SW480 (cell line): ENCODE results near the gene FAM163B.

Source experiments
- DNase-seq: peaks from one replicate; pipeline ENCODE4 v3.0.0-alpha.2; 2016; ENCODE audit warnings: low spot score

FAM163B gene

DNA sequence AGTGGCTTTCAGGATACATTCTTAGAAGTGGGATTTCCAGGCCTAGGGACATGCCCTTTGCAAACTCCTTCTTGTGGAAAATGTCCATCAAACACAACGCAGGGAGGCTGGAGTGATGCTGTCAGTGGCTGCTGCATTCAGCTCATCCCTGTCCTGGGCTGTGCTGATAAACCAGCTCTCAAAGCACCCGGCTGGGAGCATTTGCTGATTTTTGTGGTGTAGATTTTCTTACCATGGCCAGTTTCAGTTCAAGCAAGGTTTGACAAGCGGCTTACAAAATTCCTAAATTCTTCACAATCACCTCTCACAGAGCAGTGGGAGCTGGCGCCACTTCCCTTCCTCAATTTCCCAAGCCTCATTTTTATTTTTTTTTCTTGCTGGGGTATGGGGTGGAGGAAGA lies 28.2 kb downstream of the FAM163B start:
- no peak for DNase-seq

DNA sequence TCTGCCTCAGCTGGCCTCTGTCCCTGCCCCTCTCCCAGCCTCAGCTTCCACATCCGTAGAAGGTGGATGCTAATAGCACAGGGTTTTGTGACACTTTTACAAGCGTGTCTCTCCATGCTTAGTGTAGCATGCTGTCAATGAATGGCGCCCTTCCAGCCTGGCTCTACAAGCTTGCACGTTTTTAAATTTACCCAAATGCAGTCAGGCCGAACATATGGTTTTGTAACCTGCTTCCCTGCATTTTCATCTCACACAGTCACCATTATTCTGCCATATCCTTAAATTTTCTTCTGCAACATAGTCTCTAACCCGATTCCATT lies 28.8 kb downstream of the FAM163B start:
- no peak for DNase-seq

DNA sequence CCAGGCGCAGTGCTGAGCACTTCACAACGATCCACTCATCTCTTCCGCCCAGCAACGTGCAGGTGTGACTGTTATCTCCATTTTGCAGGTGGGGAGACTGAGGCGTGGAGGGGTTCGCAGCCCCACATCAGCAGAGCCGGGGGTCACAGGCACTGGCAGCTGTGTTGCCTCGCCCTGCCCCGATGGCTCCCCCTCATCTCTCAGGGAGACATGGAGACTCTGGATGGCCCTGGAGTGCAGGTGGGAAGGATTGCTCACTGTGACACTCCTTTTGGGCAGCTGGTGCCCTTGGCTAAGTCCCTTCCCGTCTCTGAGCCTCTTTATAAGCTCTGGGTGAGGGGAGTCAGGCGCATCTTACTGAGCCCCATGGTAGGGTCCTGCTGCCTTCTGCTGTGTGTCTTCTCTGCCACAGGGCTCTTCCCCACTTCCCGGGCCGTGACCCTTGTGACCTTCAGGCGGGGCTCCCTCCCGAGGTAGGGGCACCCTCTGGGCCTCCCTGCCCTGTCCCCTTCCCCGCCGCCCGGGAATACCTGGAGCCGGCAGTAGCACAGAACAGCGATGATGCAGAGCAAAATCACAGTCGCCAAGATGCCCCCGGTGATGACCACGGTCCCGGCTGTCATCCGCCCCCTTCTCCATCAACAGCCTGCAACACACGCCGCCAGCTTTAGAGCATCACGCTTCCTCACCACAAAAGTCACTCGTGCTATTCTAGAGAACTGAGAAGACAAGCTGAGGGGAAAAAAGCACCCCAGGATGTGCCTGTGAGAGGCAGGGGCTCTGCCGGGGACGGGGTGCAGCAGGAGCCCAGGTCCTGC lies 29.4 kb downstream of the FAM163B start:
- no peak for DNase-seq

DNA sequence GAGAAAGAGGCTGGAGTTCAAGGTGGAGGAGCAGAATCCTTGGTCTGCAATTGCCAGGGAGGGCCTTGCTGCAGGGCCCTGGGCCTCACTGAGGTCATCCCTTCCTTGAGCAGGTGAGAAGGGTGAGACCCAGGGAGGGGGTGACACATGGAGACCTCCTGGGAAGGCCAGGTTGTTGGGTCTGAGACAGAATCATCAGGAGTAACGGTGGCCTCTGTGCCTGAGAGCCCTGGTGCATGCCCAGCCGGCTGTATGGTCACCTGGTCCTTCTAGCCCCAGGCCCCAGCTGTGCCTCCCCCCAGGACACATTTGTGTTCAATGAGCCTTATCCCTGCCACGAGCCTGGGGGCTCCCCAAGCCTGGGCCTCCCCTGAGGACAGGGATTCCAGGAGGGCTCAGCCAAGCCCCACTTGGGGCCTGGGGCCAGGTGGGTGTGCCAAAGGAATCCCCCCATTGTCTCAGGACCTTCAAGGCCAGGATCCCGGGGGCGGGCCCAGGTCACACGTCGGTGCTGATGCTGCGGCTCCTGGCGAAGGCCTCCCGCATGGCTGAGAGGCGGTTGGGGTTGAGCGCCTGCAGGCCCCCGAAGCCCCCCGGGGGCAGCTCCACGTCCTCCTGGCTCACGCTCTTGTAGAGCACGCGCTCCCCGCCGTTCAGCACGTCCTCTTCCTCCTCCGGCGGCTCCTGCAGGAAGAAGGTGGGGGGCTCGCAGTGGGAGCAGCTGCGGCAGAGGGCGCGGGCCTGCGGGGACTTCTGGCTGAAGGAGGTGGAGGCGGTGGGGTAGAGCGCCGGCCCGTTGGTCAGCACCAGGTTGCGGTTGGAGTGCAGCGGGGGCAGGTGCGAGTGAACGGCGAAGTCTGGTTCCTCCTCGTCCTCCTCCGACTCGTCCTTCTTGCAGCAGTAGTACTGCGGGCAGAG lies 30.4 kb downstream of the FAM163B start:
- DNase-seq: no peak

DNA sequence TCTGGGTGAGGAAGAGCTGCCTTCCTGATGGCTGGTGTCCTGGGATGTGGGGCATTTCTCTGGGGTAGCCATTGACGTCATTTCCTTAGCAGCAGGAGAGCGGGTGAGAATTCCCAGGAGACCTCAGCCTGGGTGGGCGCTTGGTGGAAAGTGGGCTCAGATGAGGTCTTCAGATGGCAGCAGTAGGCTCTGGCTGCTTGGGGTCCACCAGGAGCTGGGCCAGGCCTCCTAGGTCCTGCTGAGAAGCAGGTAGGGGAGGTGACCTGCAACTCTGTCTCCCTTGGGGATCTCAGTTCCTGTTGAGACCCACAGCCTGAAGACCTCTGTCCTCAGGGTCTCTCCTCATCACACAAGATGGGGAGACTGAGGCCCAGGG lies 31.5 kb downstream of the FAM163B start:
- no peak for DNase-seq

DNA sequence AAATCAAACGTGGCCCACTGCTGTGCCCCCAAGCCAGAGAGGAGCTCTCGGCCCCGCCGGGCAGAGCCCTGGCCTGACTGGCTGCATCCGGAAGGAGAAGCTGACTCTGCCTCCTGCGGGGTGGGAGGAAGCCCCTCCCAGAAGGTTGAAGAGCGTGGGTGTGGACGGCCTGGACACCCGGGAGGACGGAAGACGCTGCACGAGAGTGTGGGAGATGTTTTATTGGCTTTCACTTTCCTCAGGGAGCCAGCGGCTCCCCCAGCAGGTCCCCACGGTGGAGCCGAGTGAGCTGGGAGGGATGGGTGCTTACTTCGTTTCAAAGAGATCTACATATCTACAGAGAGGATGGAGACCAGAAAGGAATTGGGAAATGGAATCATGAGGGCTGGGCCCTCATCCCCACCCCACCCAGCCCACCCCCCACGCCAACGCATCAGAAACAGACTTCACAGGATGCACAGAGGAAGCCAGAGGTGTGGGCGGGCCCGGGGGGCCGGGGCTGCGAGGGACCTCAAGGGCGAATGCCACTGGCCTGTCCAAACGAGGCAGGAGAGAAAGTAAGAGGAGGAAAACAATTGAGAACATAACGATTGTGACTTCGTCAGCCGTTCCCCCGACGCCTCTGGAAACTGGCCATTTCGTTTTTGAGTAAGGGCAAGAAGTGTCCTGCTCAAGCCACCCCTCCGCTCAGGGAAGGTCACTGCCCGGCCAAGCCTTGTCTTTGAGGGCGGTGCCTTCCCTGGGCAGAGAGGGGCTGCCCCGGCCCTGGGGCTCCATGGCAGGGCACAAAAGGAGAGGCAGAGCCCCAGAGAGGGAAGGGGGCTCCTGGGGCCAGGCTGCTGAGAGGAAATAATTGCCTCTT lies 32.1 kb downstream of the FAM163B start:
- DNase-seq: no peak

DNA sequence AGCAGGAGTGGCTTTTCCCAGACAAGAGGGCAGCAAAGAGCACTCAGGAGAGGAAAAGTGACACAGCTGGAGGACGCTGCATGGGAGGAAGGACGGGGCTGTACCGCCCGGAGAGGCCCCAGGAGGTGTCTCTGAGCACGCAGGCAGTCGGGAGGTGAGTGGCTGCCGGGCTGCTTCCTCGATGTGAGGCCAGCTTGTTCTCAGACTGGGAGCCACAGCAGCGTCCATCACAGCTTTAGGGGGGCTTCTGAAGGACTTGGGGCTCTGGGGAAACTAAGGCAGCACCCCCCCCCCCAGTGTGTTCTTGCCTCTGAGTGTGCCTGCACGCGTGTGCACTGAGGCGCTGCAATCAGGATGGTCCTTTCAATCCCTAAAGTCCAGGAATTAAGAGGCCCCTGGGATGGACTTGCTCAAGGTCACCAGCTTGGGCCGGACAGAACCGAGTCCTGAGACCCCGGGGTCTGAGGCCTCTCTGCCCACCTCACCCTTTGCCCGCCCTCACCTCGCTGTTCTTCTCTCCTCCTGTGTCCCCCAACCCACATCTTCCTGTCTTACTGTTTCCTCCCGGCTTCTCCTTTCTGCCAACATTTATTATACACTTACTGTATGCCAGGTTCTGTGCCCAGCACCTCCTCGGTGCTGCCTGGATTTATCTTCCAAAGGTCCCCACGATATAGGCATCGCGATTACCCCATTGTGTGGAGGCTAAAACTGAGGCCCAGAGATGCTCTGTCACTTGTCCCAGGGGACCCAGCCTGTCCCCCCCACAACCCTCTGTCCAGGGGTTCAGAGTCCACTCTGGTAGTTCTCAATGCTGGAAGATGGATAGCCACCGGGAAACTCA lies 32.9 kb downstream of the FAM163B start:
- no peak for DNase-seq

DNA sequence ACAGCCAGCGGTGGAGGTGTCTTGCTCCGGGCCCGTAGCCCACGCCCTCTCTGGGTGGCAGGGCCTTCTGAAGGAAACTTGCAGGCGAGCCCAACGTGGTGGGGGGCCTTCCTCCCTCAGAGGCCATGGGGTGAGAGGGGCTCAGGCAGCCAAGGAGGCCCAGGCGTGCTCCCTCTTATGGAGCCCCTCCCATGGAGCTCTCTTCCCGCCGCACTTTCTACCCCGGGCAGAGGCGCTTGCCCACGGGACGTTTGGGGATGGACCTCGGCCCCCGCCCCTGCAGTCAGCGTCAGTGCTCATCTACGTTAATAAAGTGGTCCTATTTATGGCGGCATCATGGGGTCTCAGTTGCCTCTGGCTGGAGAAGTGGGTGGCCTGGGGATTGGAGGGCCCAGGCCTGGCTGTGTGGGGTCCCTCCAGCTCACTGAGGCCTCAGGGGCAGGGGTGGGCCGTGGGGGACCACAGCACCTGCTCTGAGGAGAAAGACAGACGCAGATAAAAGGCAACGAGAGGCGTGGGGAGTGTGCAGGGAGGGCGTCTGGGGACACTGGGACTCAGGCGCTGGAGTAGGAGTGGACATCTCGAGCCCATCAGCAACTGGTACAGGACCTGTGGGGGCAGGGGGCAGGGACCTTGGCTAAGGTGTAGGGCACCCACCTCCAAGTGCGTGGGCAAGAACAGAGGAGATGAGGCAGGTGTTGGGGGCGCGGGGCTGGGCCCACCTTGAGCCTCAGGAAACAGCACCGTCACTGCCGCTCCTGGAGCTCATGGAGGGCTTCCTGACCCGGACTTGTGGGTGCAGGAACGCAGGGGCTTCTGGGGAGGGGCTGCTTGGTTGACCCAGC lies 33.8 kb downstream of the FAM163B start:
- no peak for DNase-seq

DNA sequence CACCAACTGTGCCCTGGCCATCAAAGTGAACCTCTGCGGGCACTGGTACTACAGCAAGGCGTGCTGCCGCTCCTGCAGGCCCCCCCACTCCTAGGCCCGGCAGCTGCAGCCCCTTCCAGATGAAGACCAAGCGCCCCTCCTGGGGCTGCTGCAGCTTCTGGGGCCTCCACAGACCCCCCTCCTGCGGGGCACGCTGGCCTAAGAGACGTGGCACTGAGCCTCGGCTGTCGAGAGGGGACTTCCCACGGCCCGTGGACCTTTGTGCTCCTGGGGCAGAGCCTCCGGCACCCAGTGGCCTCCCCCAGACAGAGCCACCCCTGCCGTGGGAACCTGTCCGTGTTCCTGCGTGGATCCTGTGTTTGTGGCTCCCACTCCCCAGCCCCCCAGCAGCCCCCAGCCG lies 34.4 kb downstream of the FAM163B start:
- DNase-seq: no peak

DNA sequence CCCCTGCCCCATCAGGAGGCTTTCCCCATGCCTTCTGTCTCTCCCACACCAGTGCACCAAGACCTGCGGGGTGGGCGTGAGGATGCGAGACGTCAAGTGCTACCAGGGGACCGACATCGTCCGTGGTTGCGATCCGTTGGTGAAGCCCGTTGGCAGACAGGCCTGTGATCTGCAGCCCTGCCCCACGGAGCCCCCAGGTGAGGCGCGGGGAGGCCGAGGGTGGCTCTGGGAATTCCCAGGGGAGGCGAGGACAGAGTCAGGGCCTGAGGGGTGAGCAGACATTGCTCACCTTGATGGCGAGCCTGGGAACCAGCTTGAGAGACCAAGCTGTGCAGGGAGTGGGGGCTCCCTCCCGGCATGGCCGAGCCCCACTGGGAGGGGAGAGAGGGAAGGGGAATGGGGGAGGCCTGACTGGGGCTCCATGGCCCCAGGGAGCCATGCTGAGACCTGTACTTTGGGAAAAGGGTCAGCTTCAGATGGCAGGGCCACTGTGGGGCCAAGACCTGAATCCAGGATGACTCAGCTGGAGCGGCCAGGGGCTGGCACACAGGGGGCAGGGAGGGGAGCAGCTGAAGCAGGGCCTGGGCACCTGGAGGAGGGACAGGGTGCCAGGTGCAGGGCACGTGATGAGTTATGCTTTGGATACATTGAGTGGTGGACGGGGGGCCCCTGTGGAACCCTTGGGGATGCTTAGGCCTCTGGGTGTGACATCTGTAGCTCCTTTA lies 35.2 kb downstream of the FAM163B start:
- no peak for DNase-seq

DNA sequence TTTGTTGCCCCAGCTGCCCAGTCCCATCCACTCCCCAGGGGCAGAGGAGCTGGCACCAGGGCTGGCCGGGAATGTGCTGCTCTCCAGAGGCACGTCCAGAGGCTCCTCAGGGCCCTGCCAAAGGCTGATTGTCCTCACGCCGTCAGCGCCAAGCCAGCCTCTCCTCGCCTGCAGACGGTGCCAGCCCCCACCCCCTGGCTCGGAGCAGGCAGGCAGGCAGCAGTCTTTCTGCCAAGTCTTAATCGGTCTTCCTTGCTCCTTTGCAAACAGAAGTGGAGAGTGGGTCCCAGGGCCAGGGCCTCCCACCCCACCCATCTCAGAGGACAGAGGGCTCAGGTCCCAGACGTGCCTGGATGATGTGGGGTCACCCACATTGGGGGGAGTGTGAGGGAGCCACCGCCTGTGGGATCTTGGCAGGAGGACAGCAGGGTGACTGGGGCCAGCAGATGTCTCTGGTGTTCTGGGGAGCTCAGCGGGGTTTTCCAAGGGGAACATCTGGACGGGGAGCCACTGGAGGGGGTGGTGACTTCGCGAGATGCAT lies 36.3 kb downstream of the FAM163B start:
- DNase-seq: no peak

DNA sequence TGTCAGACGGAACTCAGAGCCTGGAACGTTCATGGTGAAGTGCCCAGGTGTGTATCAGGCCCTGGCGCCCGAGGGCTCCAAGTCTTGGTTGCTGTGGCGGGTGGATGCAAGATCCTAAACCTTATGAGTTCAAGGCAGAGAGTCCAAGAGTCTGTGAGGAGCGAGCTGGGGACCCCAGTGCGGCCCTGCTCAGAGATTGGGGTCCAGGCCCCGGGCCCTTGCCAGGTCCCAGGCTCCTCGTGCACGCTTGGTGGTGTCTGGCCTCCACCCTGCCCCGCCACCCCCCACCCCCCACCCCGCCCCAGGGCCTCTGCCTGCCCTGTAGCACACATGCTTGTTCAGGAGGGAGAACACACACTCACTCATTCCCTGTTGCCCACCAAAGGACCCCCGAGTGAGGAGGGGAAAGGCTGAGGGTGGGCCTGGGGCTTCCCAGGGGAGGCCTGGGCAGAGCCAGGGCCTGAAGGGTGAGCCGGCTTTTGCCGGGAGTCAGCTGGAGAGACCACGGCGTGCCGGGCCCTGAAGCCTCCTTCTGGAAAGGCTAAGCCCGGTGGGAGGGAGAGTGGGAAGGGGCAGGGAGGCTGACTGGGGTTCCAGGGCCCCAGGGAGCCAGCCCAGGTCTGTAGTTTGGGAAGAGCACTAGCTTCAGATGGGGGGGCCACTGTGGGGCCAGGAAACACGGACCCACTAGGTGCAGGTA lies 37.1 kb downstream of the FAM163B start:
- DNase-seq: no peak

DNA sequence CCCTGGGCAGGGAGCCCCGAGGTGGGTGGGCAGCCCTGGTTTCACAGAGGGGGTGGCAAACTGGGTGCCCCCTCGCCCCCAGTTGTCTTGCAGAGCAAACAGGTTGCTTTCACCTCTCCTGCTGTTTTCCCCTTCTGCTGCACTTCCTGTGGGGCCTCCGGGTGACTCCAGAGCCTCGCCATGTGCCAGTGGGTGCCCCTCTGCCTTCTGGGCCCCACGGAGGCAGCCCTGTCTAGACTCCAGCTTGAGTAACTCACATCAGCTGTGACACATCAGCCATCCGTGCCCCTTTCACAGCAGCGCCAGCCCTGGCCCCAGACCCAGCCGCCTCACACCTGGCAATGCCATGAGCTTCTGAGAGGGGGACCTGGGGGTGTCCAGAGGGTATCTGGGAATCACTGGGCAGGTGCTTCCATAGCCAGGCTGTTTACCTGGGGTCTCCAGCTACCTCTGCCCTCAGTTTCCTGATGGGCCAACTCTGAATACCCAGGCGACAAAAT lies 37.7 kb downstream of the FAM163B start:
- no peak for DNase-seq

DNA sequence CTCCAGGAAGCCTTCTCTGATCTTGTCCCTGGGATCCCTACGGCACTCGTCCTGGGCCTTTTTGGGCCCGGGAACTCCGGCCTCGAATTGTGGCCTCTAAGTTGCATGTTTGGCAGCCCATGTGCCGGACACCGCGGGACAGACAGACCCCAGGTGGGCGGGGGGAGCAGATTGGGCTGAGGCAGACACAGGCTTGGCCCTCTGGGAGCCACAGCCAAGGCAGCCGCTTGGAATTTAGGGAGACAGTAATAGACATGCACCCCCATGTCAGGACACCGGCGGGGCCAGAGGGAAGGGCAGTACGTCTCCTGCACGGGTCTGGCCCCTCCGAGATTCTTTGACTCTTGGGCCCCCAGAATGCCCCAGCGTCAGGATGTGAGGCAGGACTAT lies 38.5 kb downstream of the FAM163B start:
- DNase-seq: no peak

DNA sequence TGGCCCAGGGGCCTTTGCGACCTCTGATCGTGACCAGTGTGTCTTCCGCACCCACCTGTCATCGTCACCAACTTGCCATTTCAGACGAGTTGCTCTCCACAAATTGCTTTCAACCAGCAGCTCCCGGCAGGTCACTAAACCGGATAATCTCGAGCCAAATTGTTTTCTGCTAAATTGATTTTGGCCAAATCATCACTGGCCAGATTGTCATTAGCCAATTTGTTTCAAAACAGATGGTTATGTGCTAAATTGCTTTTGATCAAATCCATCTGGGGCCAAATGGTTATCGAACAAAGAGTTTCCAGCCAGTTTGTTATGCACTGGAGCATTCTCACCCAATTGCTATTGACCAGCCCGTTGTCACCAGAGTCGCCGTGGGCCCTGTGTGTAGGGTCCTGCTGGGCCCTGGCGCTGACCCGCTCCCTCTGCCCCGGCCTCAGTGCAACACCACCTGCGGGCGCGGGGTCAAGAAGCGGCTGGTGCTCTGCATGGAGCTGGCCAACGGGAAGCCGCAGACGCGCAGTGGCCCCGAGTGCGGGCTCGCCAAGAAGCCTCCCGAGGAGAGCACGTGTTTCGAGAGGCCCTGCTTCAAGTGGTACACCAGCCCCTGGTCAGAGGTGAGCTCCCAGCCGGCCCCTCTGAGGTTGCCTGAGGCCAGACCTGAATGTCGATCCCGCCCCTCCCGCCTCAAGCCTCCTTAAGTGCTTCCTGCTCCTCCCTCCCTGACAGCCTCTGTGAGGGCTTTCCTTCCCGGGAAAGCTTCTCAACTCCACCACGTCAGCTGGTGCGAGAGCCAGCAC lies 39.1 kb downstream of the FAM163B start:
- no peak for DNase-seq

DNA sequence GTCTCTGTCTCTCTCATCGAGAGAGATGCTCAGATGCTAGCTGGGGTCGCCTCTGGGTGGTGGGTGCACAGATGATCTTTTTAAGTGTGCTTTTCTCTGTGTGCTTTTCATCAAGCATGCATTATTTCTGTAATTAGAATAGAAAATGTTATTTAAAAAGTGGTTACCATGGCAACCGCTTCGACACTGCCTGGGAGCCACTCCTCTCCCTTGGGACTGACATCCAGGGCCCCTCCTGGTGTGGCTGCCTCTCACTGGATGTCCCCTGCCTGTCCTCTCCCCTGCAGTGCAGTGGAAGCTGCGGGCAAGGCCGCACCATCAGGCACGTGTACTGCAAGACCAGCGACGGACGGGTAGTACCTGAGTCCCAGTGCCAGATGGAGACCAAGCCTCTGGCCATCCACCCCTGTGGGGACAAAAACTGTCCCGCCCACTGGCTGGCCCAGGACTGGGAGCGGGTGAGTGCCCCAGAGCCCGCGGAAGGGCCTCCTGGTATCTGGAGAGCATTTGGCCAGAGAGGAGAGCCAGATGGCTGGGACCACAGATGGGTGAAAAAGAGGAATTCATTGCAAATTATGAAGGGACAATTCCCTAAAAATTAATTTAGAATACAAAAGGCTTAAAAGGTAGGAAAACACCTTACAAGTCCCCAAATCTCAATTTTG lies 39.9 kb downstream of the FAM163B start:
- DNase-seq: no peak

DNA sequence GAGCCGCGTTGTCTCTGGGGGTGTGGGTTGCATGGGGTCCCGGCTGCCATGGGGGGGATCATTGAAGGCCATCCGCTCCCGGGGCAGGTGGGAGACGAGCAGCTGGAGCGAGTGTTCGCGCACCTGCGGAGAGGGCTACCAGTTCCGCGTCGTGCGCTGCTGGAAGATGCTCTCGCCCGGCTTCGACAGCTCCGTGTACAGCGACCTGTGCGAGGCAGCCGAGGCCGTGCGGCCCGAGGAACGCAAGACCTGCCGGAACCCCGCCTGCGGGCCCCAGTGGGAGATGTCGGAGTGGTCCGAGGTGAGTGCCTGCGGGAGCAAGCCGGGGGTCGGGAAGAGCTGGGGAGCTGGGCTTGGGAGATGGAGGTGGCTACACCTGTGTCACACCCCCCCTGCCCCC lies 41.0 kb downstream of the FAM163B start:
- no peak for DNase-seq
